ENCODE results near the gene LHX6.

Gene LHX6

GRCh38 chr9:122216138-122216797 is 12.5 kb downstream of the LHX6 start:
- DNase-seq (ENCODE audit: low spot score): no peak

GRCh38 chr9:122215663-122216062 is 13.1 kb downstream of the LHX6 start:
- no peak for DNase-seq (ENCODE audit: low spot score)

GRCh38 chr9:122214507-122214906 is 14.2 kb downstream of the LHX6 start:
- DNase-seq (ENCODE audit: low spot score): no peak

- peak; percentile 91 for DNase-seq (ENCODE audit: low spot score)
These were observed 15.0 kb downstream of the LHX6 start for GRCh38 chr9:122213589-122214413.

GRCh38 chr9:122213102-122213588 is 15.6 kb downstream of the LHX6 start:
- no peak for DNase-seq (ENCODE audit: low spot score)

GRCh38 chr9:122212473-122213004 is 16.2 kb downstream of the LHX6 start:
- DNase-seq (ENCODE audit: low spot score): peak; percentile 42

GRCh38 chr9:122209451-122209850 is 19.3 kb downstream of the LHX6 start:
- no peak for DNase-seq (ENCODE audit: low spot score)

GRCh38 chr9:122207096-122207495 is 21.7 kb downstream of the LHX6 start:
- DNase-seq (ENCODE audit: low spot score): no peak

GRCh38 chr9:122206118-122207046 is 22.4 kb downstream of the LHX6 start:
- DNase-seq (ENCODE audit: low spot score): no peak

GRCh38 chr9:122205176-122205575 is 23.6 kb downstream of the LHX6 start:
- no peak for DNase-seq (ENCODE audit: low spot score)

GRCh38 chr9:122204491-122204890 is 24.3 kb downstream of the LHX6 start:
- DNase-seq (ENCODE audit: low spot score): no peak

- DNase-seq (ENCODE audit: low spot score): peak; percentile 82
These were observed 24.7 kb downstream of the LHX6 start for GRCh38 chr9:122204055-122204454.

- no peak for DNase-seq (ENCODE audit: low spot score)
These were observed 26.6 kb downstream of the LHX6 start for GRCh38 chr9:122202111-122202510.

GRCh38 chr9:122201641-122202040 is 27.1 kb downstream of the LHX6 start:
- no peak for DNase-seq (ENCODE audit: low spot score)

- no peak for DNase-seq (ENCODE audit: low spot score)
These were observed 27.7 kb downstream of the LHX6 start for GRCh38 chr9:122200960-122201595.

- DNase-seq (ENCODE audit: low spot score): no peak
These were observed 30.9 kb downstream of the LHX6 start for GRCh38 chr9:122197882-122198281.

- no peak for DNase-seq (ENCODE audit: low spot score)
These were observed 31.3 kb downstream of the LHX6 start for GRCh38 chr9:122197426-122197825.

- DNase-seq (ENCODE audit: low spot score): no peak
These were observed 32.9 kb downstream of the LHX6 start for GRCh38 chr9:122195875-122196274.

- no peak for DNase-seq (ENCODE audit: low spot score)
These were observed 35.1 kb downstream of the LHX6 start for GRCh38 chr9:122193651-122194050.

- no peak for DNase-seq (ENCODE audit: low spot score)
These were observed 35.7 kb downstream of the LHX6 start for GRCh38 chr9:122192914-122193525.
